Vagina (tissue), 2 donors: ENCODE measurements around the gene TBXA2R. TPM values are rescaled to one million over a fixed set of nuclear protein-coding genes. Genes with fewer than 3 reads are reported as not detected.

Experiments
- DNase-seq, 2 donors: peaks; one replicate each; pipeline ENCODE4 v3.0.0-alpha.2; 2017; ENCODE audit errors: extremely low spot score in 2 of 2
- H3K27ac ChIP-seq: fragments of 200-600 bp; sonication (generic); one replicate; pipeline ENCODE4 v1.5.1; 2019
- H3K27me3 ChIP-seq: fragments of 200-600 bp; sonication (generic); one replicate; pipeline ENCODE4 v1.5.1; 2019
- H3K36me3 ChIP-seq, 2 donors: fragments of 200-600 bp; sonication (generic); one replicate each; pipeline ENCODE4 v1.5.1; 2017 to 2019
- H3K4me1 ChIP-seq: fragments of 200-600 bp; sonication (generic); one replicate; pipeline ENCODE4 v1.5.1; 2019
- H3K4me3 ChIP-seq, 2 donors: fragments of 200-600 bp; sonication (generic); 1 replicate in 1 of 2; 2 replicates in 1 of 2; pipeline ENCODE4 v1.5.1; 2016 to 2019
- H3K9me3 ChIP-seq: fragments of 200-600 bp; sonication (generic); one replicate; pipeline ENCODE4 v1.5.1; 2019
- CTCF ChIP-seq, 3 experiments: fragments of 450-650 bp in 2 of 3; fragments of 200-600 bp in 1 of 3; sonication (generic) in 1 of 3; IDR thresholded peaks; one replicate each; pipeline ENCODE4 v1.5.1; 2017 to 2019; ENCODE audit warnings: antibody characterized with exemption in 3 of 3, mild to moderate bottlenecking in 2 of 3, moderate library complexity in 2 of 3
- POLR2A ChIP-seq, 2 donors: fragments of 450-650 bp; IDR thresholded peaks; one replicate each; pipeline ENCODE4 v1.6.1; 2017; ENCODE audit warnings: antibody characterized with exemption in 2 of 2, mild to moderate bottlenecking in 2 of 2, moderate library complexity in 2 of 2
- POLR2AphosphoS5 ChIP-seq, 2 donors: sonication (generic); formaldehyde crosslinking; IDR thresholded peaks; one replicate each; pipeline ENCODE4 v1.9.0; 2017; ENCODE audit warnings: antibody characterized with exemption in 2 of 2, mild to moderate bottlenecking in 2 of 2, low read depth in 1 of 2; ENCODE audit not compliant: insufficient read depth in 1 of 2
- intact Hi-C: fragments of 100-400 bp; cut with DNase I; formaldehyde crosslinking; loops from one replicate; pipeline ENCODE4 v1.15.1; 2023
- total RNA-seq: library from RNA; depleted of rRNA; stranded (reverse); fragments of >200 nt; gene quantifications from one replicate; pipeline ENCODE4 v1.2.3, GENCODE V29; 2016

TBXA2R gene
- total RNA-seq, 1 donor from 2014 or later = 1.7 TPM

- intact Hi-C loops = no loop called here
- no peak overlapping the region for H3K27ac ChIP-seq
- no peaks in the 10 kb centered on the region for H3K27me3 ChIP-seq
- no peak for TF ChIP-seq POLR2A (IDR thresholded peaks at IDR 0.05)
- no peak for TF ChIP-seq CTCF (IDR thresholded peaks at IDR 0.05)
- no peak for TF ChIP-seq POLR2AphosphoS5 (IDR thresholded peaks at IDR 0.05; ENCODE audit: insufficient read depth in 1 of 2, low read depth in 1 of 2)
- no peak for DNase-seq
- peaks cover 0 to 45% of the 10 kb centered on the region in 2 donors for H3K36me3 ChIP-seq
- H3K4me3 ChIP-seq = no peak overlapping the region
- no peaks in the 10 kb centered on the region for H3K9me3 ChIP-seq
- no peaks in the 10 kb centered on the region for H3K4me1 ChIP-seq
Measured at GRCh38 chr19:3636962-3637361, 30.3 kb upstream of the TBXA2R start.

GRCh38 chr19:3636506-3636905 is 29.8 kb upstream of the TBXA2R start:
- Histone ChIP-seq H3K9me3 (no peaks in the 10 kb centered on the region), H3K4me3 (no peak overlapping the region), H3K27ac (no peak overlapping the region), H3K27me3 (no peaks in the 10 kb centered on the region), H3K36me3 (peaks cover 0 to 46% of the 10 kb centered on the region in 2 donors), H3K4me1 (no peaks in the 10 kb centered on the region)
- intact Hi-C loops = no loop called here
- no peak for DNase-seq
- TF ChIP-seq CTCF (IDR thresholded peaks at IDR 0.05) = no peak
- no peak for TF ChIP-seq POLR2A (IDR thresholded peaks at IDR 0.05)
- TF ChIP-seq POLR2AphosphoS5 (IDR thresholded peaks at IDR 0.05; ENCODE audit: insufficient read depth in 1 of 2, low read depth in 1 of 2) = no peak

- no peak overlapping the region for H3K27ac ChIP-seq
- no peak overlapping the region for H3K4me3 ChIP-seq
- no peaks in the 10 kb centered on the region for H3K4me1 ChIP-seq
- peaks cover 0 to 39% of the 10 kb centered on the region in 2 donors for H3K36me3 ChIP-seq
- intact Hi-C loops = no loop called here
- TF ChIP-seq POLR2AphosphoS5 (IDR thresholded peaks at IDR 0.05; ENCODE audit: insufficient read depth in 1 of 2, low read depth in 1 of 2) (no peak), POLR2A (IDR thresholded peaks at IDR 0.05) (no peak), CTCF (IDR thresholded peaks at IDR 0.05) (no peak)
- DNase-seq = no peak
- no peaks in the 10 kb centered on the region for H3K27me3 ChIP-seq
- no peaks in the 10 kb centered on the region for H3K9me3 ChIP-seq
Measured at GRCh38 chr19:3634496-3635045, 27.9 kb upstream of the TBXA2R start.

- no peaks in the 10 kb centered on the region for H3K27me3 ChIP-seq
- no peaks in the 10 kb centered on the region for H3K9me3 ChIP-seq
- H3K4me3 ChIP-seq = no peak overlapping the region
- peaks cover 0 to 31% of the 10 kb centered on the region in 2 donors for H3K36me3 ChIP-seq
- no peaks in the 10 kb centered on the region for H3K4me1 ChIP-seq
- no peak for TF ChIP-seq CTCF (IDR thresholded peaks at IDR 0.05)
- TF ChIP-seq POLR2AphosphoS5 (IDR thresholded peaks at IDR 0.05; ENCODE audit: insufficient read depth in 1 of 2, low read depth in 1 of 2) = no peak
- no peak for TF ChIP-seq POLR2A (IDR thresholded peaks at IDR 0.05)
- DNase-seq = no peak
- intact Hi-C loops = no loop called here
- H3K27ac ChIP-seq = no peak overlapping the region
Measured at GRCh38 chr19:3633559-3633988, 26.9 kb upstream of the TBXA2R start.

GRCh38 chr19:3632739-3633558 is 26.3 kb upstream of the TBXA2R start:
- DNase-seq = no peak
- H3K9me3 ChIP-seq = no peaks in the 10 kb centered on the region
- no peak overlapping the region for H3K4me3 ChIP-seq
- no peak for TF ChIP-seq POLR2AphosphoS5 (IDR thresholded peaks at IDR 0.05; ENCODE audit: insufficient read depth in 1 of 2, low read depth in 1 of 2)
- TF ChIP-seq POLR2A (IDR thresholded peaks at IDR 0.05) = no peak
- no peak for TF ChIP-seq CTCF (IDR thresholded peaks at IDR 0.05)
- H3K27me3 ChIP-seq = no peaks in the 10 kb centered on the region
- no peaks in the 10 kb centered on the region for H3K4me1 ChIP-seq
- intact Hi-C loops = no loop called here
- no peak overlapping the region for H3K27ac ChIP-seq
- peaks cover 0 to 26% of the 10 kb centered on the region in 2 donors for H3K36me3 ChIP-seq
